NT2/D1 (cell line): ENCODE measurements around the gene RPTOR.

Source experiments
- DNase-seq: peaks from one replicate; pipeline ENCODE4 v3.0.0-alpha.2; 2011; ENCODE audit warnings: low read depth, low spot score
- H3K27me3 ChIP-seq: 2 replicates; pipeline ENCODE4 v1.6.0; 2011; ENCODE audit warnings: mild to moderate bottlenecking; ENCODE audit not compliant: insufficient read length, insufficient read depth
- H3K36me3 ChIP-seq: 2 replicates; pipeline ENCODE4 v1.6.1; 2011; ENCODE audit warnings: mild to moderate bottlenecking, low read length, mixed read lengths; ENCODE audit not compliant: insufficient read depth, insufficient read length
- H3K4me1 ChIP-seq: 2 replicates; pipeline ENCODE4 v1.5.1; 2011; ENCODE audit not compliant: insufficient read depth, insufficient read length
- H3K4me3 ChIP-seq: 2 replicates; pipeline ENCODE4 v1.5.1; 2011; ENCODE audit warnings: low read depth; ENCODE audit not compliant: insufficient read length
- H3K9ac ChIP-seq: 2 replicates; pipeline ENCODE4 v1.6.0; 2011; ENCODE audit warnings: low read depth; ENCODE audit not compliant: insufficient read length
- H3K9me3 ChIP-seq: 2 replicates; pipeline ENCODE4 v1.5.1; 2011; ENCODE audit warnings: mild to moderate bottlenecking, low read length; ENCODE audit not compliant: insufficient read depth
- SUZ12 ChIP-seq: IDR thresholded peaks from 2 replicates; pipeline ENCODE4 v1.6.1; 2011; ENCODE audit not compliant: insufficient read length, insufficient read depth; ENCODE audit errors: extremely low read depth
- YY1 ChIP-seq: IDR thresholded peaks from 2 replicates; pipeline ENCODE4 v1.6.1; 2011; ENCODE audit not compliant: insufficient read length, insufficient read depth
- ZNF274 ChIP-seq: IDR thresholded peaks from 2 replicates; pipeline ENCODE4 v1.6.1; 2011; ENCODE audit warnings: mild to moderate bottlenecking, low read depth, low read length

RPTOR gene

DNA sequence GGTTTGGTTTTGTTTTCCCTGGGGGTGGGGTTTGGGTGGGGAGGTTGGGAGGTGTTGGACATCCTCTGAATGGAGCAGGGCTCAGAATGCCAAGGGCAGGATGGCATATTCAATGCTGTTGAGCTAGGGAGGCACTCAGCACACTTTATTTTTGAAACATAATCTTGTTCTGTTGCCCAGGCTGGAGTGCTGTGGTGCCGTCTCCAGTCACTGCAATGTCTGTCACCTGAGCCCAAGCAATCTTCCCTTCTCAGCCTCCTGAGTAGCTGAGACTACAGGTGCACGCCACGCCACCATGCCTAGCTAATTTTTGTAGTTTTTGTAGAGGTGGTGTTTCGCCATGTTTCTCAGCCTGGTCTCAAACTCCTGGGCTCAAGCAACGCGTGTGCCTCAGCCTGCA lies 186.1 kb downstream of the RPTOR start:
- TF ChIP-seq ZNF274 (no peak), YY1 (no peak), SUZ12 (no peak)
- no peak overlapping the region for H3K4me3 ChIP-seq
- H3K9ac ChIP-seq, result no peak overlapping the region
- DNase-seq, result no peak
- H3K9me3 ChIP-seq, result no peaks in the 10 kb centered on the region
- H3K27me3 ChIP-seq, result no peaks in the 10 kb centered on the region
- peaks cover 13% of the 10 kb centered on the region for H3K36me3 ChIP-seq
- no peaks in the 10 kb centered on the region for H3K4me1 ChIP-seq

DNA sequence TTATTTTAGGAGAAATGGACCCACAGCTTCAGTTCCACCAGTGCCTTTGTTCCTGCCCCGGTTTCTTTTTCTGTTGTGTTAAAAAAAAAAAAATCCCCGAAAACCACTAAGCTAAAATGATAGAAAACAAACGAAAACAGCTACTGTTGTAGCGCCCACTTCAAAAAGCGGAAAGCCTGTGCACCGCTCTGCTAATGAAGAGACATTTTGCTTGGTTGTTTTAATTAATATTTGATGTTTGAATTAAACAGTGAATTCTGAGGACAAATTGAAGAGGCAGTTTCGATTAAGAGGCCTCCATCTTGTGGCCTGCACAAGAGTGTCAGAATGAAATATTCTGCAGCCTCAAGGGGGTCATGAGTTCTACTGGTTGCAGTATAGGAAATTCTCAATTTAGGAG lies 186.7 kb downstream of the RPTOR start:
- no peak for DNase-seq
- Histone ChIP-seq H3K9ac (no peak overlapping the region), H3K4me1 (no peaks in the 10 kb centered on the region), H3K36me3 (peaks cover 13% of the 10 kb centered on the region), H3K9me3 (no peaks in the 10 kb centered on the region), H3K27me3 (no peaks in the 10 kb centered on the region), H3K4me3 (no peak overlapping the region)
- TF ChIP-seq SUZ12 (no peak), ZNF274 (no peak), YY1 (no peak)

DNA sequence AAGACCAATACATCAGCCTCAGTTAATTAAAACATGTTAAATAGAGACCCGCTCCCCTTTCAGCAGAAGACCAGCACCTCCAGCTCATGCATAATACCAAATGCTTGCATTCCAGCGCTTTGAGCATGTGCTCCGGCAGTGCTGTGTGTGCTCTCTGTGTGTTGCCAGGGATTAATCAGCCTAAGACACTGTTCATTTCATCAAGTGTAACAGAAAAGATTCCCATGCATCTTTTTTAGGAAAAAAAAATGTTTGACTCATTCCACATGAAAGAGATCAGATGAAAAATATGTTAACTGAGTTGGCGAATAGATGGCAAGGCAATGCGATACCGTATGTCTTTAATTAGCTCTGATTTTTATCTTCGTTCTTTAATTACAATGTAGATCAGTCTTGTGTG lies 187.6 kb downstream of the RPTOR start:
- no peak for DNase-seq
- Histone ChIP-seq H3K9me3 (no peaks in the 10 kb centered on the region), H3K27me3 (no peaks in the 10 kb centered on the region), H3K9ac (no peak overlapping the region), H3K4me1 (no peaks in the 10 kb centered on the region), H3K4me3 (no peak overlapping the region), H3K36me3 (peaks cover 9% of the 10 kb centered on the region)
- no peak for TF ChIP-seq YY1
- no peak for TF ChIP-seq SUZ12
- no peak for TF ChIP-seq ZNF274

DNA sequence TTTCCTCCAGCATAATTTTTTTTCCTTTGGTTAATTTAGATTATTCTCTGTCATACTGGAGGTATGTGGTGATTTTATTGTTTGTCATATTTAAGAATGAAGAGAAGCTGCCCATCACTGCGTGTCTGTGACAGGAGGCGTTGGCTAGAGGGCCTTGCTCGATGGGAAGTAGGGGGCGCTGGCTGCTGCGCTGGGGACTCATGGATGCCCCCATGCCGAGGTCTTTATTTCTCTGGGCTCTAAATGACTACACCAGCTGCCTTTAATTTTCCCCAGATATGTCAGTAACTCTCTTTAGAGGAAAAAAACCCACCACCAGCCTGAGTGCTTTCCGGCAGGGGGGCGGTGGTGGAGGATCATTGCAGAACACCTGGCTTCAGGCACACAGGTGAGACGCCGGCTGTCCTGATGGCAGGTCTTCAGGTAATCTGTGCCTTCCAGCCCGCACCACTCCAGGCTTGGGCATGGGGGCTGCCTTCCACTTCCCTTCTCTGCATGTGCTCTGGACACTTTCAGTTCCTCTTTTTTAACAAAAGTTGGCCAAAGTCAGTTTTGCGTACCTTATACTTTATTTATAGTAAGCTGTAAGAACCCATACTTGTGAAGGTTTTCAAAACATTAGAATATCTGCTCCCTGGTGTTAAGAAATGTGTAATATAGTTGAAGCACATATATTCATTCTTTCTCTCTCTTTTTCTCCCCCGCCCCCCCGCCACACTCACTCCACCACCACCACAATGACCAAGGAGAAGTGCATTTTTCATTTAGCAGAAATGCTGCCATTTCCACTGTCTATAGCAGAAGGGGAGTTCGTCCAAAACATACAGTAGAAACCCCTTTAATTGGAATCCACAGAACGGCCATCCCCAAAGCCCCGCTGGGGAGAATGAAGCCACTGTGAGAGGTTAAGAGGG lies 192.7 kb downstream of the RPTOR start:
- Histone ChIP-seq H3K4me3 (no peak overlapping the region), H3K9ac (no peak overlapping the region), H3K9me3 (no peaks in the 10 kb centered on the region), H3K36me3 (peaks cover 16% of the 10 kb centered on the region), H3K27me3 (no peaks in the 10 kb centered on the region), H3K4me1 (no peaks in the 10 kb centered on the region)
- no peak for DNase-seq
- TF ChIP-seq SUZ12 (no peak), YY1 (no peak), ZNF274 (no peak)

DNA sequence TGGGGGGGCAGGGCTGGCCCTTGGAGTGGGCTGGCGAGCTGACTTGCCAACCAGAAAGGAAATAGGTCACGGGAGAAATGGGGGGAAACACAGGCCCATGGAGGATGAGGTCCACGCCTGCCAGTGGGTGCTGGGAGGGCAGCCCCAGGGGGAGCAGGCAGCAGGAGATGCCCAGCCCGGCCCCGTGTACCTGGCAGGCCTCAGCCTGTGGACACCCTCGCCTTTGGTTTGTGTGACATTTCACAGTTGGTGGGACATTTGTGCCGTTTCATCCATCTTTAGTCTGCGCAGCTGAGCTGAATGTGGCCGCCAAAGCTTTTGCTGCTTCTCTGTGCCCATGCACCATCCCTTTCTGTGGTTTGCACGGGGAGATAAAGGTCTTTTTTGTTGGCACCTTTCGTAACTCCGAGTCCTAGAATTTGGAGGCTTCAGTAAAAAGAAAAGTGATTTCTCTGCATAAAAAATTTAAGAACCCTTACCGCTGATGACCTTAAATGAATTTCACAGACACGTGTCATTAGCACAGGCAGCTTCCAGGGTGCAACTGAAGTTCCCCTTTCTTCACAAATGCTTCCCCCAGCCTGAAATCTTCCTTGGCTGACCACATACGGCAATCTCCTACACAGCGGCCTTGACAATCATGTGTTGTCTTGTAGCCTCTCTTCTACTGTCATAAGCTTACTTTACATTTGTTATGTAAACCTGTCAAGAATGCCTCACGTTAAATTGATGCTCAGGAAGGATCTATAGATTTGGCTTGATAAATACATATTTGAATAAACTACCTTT lies 193.6 kb downstream of the RPTOR start:
- Histone ChIP-seq H3K9me3 (no peaks in the 10 kb centered on the region), H3K27me3 (no peaks in the 10 kb centered on the region), H3K36me3 (peaks cover 16% of the 10 kb centered on the region), H3K4me1 (no peaks in the 10 kb centered on the region), H3K9ac (no peak overlapping the region), H3K4me3 (no peak overlapping the region)
- DNase-seq, result no peak
- TF ChIP-seq YY1, result no peak
- no peak for TF ChIP-seq ZNF274
- TF ChIP-seq SUZ12, result no peak

DNA sequence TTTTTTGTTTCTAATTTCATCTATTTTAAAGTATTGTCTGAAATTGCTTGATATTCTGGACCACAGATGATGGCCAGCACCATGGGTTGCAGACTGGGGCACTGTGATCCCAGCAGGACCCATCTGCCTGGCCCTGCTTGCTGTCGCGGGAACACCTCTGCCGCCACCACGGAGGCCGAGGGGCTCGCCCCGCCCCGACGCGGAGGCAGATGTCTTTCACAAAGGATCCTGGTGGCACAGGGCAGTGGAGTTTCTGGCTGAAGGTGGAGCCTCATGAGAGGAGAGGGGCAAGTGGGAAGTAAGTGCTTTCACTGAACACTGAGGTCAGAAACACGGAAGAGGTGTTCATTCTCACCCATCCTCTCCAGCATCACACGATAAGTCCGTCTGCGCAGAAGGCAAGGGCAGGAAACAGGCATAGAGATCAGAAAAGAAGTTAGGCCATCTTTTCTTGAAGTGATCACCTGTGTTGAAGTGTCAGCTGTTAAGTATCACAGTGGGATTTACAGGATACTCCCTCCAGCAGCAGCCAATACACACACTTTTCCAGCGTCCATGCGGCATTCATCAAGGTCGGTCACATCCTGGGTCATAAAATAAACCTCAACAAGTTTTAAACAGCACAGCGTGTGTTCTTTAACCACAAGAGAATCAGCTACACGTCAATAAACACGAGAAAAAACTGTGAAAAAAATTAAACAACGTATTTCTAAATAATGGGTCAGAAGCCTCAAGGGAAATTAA lies 194.5 kb downstream of the RPTOR start:
- TF ChIP-seq YY1 (no peak), SUZ12 (no peak), ZNF274 (no peak)
- no peaks in the 10 kb centered on the region for H3K4me1 ChIP-seq
- H3K36me3 ChIP-seq, result peaks cover 16% of the 10 kb centered on the region
- H3K4me3 ChIP-seq, result no peak overlapping the region
- H3K9me3 ChIP-seq, result no peaks in the 10 kb centered on the region
- no peak overlapping the region for H3K9ac ChIP-seq
- H3K27me3 ChIP-seq, result no peaks in the 10 kb centered on the region
- no peak for DNase-seq

DNA sequence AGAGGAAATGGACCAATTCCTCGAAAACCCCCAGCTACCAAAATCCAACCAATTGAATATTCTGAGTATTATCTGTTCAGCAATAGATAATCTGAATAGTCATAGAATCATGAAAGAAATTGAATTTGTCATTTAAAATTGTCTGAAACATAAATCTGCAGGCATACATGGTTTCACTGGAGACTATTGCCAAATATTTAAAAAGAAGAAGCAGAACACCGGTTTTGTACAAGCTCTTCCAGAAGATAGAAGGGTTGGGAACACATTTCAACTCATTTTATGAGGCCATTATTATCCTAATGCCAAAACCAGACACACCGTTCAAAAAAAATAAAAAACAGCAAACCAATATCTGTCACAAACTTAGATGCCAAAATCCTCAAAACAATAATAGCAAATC lies 195.5 kb downstream of the RPTOR start:
- H3K4me3 ChIP-seq, result no peak overlapping the region
- H3K36me3 ChIP-seq, result peaks cover 13% of the 10 kb centered on the region
- no peak for DNase-seq
- no peaks in the 10 kb centered on the region for H3K9me3 ChIP-seq
- no peak for TF ChIP-seq ZNF274
- TF ChIP-seq YY1, result no peak
- TF ChIP-seq SUZ12, result no peak
- no peak overlapping the region for H3K9ac ChIP-seq
- H3K27me3 ChIP-seq, result no peaks in the 10 kb centered on the region
- H3K4me1 ChIP-seq, result no peaks in the 10 kb centered on the region
